Measurements from ENCODE around the gene UNC119B. TPM values are rescaled to one million over a fixed set of nuclear protein-coding genes. Genes with fewer than 3 reads are reported as not detected.

Gene UNC119B
- total and polyA plus RNA-seq, 2 experiments from 2014 or later: 9.9 to 51.3 TPM

GRCh38 chr12:120692524-120693033 lies 17.7 kb upstream of the UNC119B start:
- no peak for DNase-seq (ENCODE audit: low spot score)
- peaks cover 40% of the 10 kb centered on the region for H3K36me3 Mint-ChIP-seq (ENCODE audit: low read depth)
- Histone ChIP-seq H3K9me2 (ENCODE audit: insufficient read depth) (no peaks in the 10 kb centered on the region), H3K36me3 (ENCODE audit: insufficient read depth) (peaks cover 31% of the 10 kb centered on the region), H2AFZ (no peak overlapping the region), H3K27me3 (ENCODE audit: insufficient read depth) (no peaks in the 10 kb centered on the region), H3F3A (replicated peaks; ENCODE audit: low read depth) (peaks cover 21% of the 10 kb centered on the region), H4K20me1 (replicated peaks; ENCODE audit: insufficient read depth) (peaks cover 55% of the 10 kb centered on the region), H3K4me2 (peak overlapping the region; percentile 95), H3K79me2 (replicated peaks; ENCODE audit: insufficient read depth) (peaks cover 92% of the 10 kb centered on the region), H3K4me3 (peak overlapping the region; percentile 34), H3K4me1 (ENCODE audit: insufficient read depth) (peaks cover 62% of the 10 kb centered on the region), H3K27ac (ENCODE audit: low read depth) (peak overlapping the region; percentile 80)
- H3K4me1 Mint-ChIP-seq: peaks cover 60% of the 10 kb centered on the region
- H3K27ac Mint-ChIP-seq: no peak overlapping the region; the same call in none of the 2 replicates
- H3K9me3 Mint-ChIP-seq: no peaks in the 10 kb centered on the region
- no peak overlapping the region; the same call in 2 of the 3 replicates for H3K4me3 Mint-ChIP-seq
- ATAC-seq: no peak
- H3K27me3 Mint-ChIP-seq (ENCODE audit: insufficient read depth, low read depth, poor library complexity): no peaks in the 10 kb centered on the region
- no peak for TF ChIP-seq REST (IDR thresholded peaks at IDR 0.05; ENCODE audit: unreplicated experiment)
- TF ChIP-seq CTCF (conservative IDR thresholded peaks at IDR 0.05; ENCODE audit: low read depth in 2 of 2): no peak
- TF ChIP-seq ZNF331 (CRISPR knock-in tag; IDR thresholded peaks at IDR 0.05; ENCODE audit: low read depth): no peak
- no peak for TF ChIP-seq EZH2phosphoT487 (IDR thresholded peaks at IDR 0.05; ENCODE audit: unreplicated experiment)
- no peak for TF ChIP-seq EZH2 (IDR thresholded peaks at IDR 0.05; ENCODE audit: low read depth, unreplicated experiment)
- TF ChIP-seq NANOG (IDR thresholded peaks at IDR 0.05; ENCODE audit: borderline replicate concordance): no peak
- TF ChIP-seq POLR2AphosphoS5 (IDR thresholded peaks at IDR 0.05; ENCODE audit: low read depth): no peak

GRCh38 chr12:120693848-120694247 lies 16.4 kb upstream of the UNC119B start:
- H3K36me3 ChIP-seq (ENCODE audit: insufficient read depth): peaks cover 40% of the 10 kb centered on the region
- H3K4me2 ChIP-seq: peak overlapping the region; percentile 95
- ATAC-seq: peak; percentile 24
- Mint-ChIP-seq H3K4me3 (peak overlapping the region; percentile 10; the same call in 1 of the 3 replicates), H3K27me3 (ENCODE audit: insufficient read depth, low read depth, poor library complexity) (peaks cover 3% of the 10 kb centered on the region), H3K27ac (peak overlapping the region; percentile 77), H3K36me3 (ENCODE audit: low read depth) (peaks cover 49% of the 10 kb centered on the region), H3K4me1 (peaks cover 51% of the 10 kb centered on the region), H3K9me3 (no peaks in the 10 kb centered on the region)
- H3K27me3 ChIP-seq (ENCODE audit: insufficient read depth): no peaks in the 10 kb centered on the region
- peaks cover 53% of the 10 kb centered on the region for H4K20me1 ChIP-seq (replicated peaks; ENCODE audit: insufficient read depth)
- peak overlapping the region; percentile 80 for H3K27ac ChIP-seq (ENCODE audit: low read depth)
- H3K4me3 ChIP-seq: peak overlapping the region; percentile 18; the same call in 1 of the 2 replicates
- peaks cover 21% of the 10 kb centered on the region for H3F3A ChIP-seq (replicated peaks; ENCODE audit: low read depth)
- peak; percentile 22 for DNase-seq (ENCODE audit: low spot score)
- peaks cover 89% of the 10 kb centered on the region for H3K79me2 ChIP-seq (replicated peaks; ENCODE audit: insufficient read depth)
- H2AFZ ChIP-seq: no peak overlapping the region
- no peaks in the 10 kb centered on the region for H3K9me2 ChIP-seq (ENCODE audit: insufficient read depth)
- peaks cover 54% of the 10 kb centered on the region for H3K4me1 ChIP-seq (ENCODE audit: insufficient read depth)
- no peak for TF ChIP-seq CTCF (conservative IDR thresholded peaks at IDR 0.05; ENCODE audit: low read depth in 2 of 2)
- no peak for TF ChIP-seq ZNF331 (CRISPR knock-in tag; IDR thresholded peaks at IDR 0.05; ENCODE audit: low read depth)
- no peak for TF ChIP-seq ETS1 (IDR thresholded peaks at IDR 0.05)
- TF ChIP-seq JUNB (IDR thresholded peaks at IDR 0.05; ENCODE audit: unreplicated experiment): no peak
